AG04450 (cell line): ENCODE measurements around the gene MSANTD2. TPM values are rescaled to one million over a fixed set of nuclear protein-coding genes. Genes with fewer than 3 reads are reported as not detected.

Experiments
- CTCF ChIA-PET: fragments of 300-600, 350-600 bp; formaldehyde crosslinking; extraction: SDS; loops from one replicate; lab custom pipeline; 2022; ENCODE audit warnings: antibody characterized with exemption, inconsistent platforms; lab: Charles Lee
- POLR2A ChIA-PET: fragments of 350-600 bp; formaldehyde crosslinking; extraction: SDS; loops from one replicate; lab custom pipeline; 2021; ENCODE audit warnings: antibody characterized with exemption, inconsistent platforms; lab: Yijun Ruan, JAX
- DNase-seq: peaks from one replicate; pipeline ENCODE4 v3.0.0-alpha.2; 2011; ENCODE audit warnings: low read depth, low spot score
- H3K27ac ChIP-seq: one replicate; pipeline ENCODE4 v1.5.1; 2012; ENCODE audit warnings: low read depth, low read length, control low read depth
- H3K27me3 ChIP-seq: one replicate; pipeline ENCODE4 v1.6.0; 2012; ENCODE audit warnings: low read length; ENCODE audit not compliant: control insufficient read depth, insufficient read depth
- H3K4me3 ChIP-seq: 2 replicates; pipeline ENCODE4 v1.5.1; 2011; ENCODE audit warnings: mild to moderate bottlenecking, low read depth, low read length, control low read depth
- H3K9me3 ChIP-seq: 2 replicates; pipeline ENCODE4 v1.5.1; 2012; ENCODE audit warnings: low read length; ENCODE audit not compliant: control insufficient read depth, insufficient read depth
- polyA plus RNA-seq: library from polyadenylated mRNA; depleted of rRNA; stranded (reverse); fragments of >200 nt; gene quantifications from 2 replicates; pipeline ENCODE4 v1.2.3, GENCODE V29; 2011
- TF ChIP-seq, protein P1 (sequence below): IDR thresholded peaks from 2 replicates; pipeline ENCODE4 v1.5.1; 2011; ENCODE audit warnings: low read depth, low read length, control low read depth, inconsistent platforms

MSANTD2 gene
- polyA plus RNA-seq, 1 experiment = 9.8 TPM

DNA sequence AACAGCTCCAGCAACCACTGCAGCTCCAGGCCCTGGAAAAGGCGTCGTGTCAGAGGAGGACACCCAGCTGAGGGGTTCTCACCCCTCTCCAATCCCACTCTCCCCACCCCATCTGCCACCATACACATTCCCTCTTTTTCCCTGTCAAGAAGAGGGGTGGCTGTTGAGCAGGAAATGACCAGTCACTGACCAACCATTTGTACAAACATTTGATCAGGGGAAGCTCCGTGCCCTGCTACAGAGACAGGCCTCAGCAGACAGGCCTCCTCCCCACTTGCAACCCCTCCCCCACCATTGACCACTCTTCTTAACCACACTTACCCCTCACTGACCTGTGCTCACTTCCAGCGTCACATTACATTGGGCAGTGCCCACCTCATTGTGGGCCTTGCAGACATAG, 45.9 kb downstream of the MSANTD2 start:
- POLR2A ChIA-PET = no interaction called here
- TF ChIP-seq, protein P1, sequence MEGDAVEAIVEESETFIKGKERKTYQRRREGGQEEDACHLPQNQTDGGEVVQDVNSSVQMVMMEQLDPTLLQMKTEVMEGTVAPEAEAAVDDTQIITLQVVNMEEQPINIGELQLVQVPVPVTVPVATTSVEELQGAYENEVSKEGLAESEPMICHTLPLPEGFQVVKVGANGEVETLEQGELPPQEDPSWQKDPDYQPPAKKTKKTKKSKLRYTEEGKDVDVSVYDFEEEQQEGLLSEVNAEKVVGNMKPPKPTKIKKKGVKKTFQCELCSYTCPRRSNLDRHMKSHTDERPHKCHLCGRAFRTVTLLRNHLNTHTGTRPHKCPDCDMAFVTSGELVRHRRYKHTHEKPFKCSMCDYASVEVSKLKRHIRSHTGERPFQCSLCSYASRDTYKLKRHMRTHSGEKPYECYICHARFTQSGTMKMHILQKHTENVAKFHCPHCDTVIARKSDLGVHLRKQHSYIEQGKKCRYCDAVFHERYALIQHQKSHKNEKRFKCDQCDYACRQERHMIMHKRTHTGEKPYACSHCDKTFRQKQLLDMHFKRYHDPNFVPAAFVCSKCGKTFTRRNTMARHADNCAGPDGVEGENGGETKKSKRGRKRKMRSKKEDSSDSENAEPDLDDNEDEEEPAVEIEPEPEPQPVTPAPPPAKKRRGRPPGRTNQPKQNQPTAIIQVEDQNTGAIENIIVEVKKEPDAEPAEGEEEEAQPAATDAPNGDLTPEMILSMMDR = no peak
- Histone ChIP-seq H3K27ac (no peak overlapping the region), H3K4me3 (no peak overlapping the region), H3K27me3 (peaks cover 11% of the 10 kb centered on the region), H3K9me3 (peaks cover under 1% of the 10 kb centered on the region; the same call in 1 of the 2 replicates)
- CTCF ChIA-PET = interaction anchor here (2.4 to 2.5 kb wide), 3 partner anchors 8 to 110 kb away, joined by 8 to 19 read pairs (median 9); partner anchors contain the start of gene ESAM
- DNase-seq = no peak

DNA sequence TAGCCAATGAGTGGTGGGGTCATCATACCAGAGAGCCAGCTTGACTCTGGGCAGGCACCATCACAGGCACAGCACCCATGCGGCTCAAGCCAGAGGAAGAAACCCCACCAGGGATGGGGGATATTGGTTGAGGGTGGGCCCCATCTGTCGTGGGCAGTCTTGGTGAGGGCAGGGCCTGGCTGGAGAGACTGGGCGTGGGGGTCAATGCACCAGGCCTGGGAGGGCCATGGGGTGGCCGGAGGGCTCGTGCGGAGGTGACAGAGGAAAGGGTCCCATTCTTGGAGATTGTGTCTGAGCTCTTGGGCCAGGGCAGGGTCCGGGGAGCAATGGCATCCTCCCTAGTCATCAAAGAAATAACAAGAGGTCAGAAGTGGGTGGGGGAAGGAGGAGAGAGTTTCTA, 46.6 kb downstream of the MSANTD2 start:
- Histone ChIP-seq H3K27me3 (peaks cover 11% of the 10 kb centered on the region), H3K9me3 (no peaks in the 10 kb centered on the region), H3K4me3 (no peak overlapping the region), H3K27ac (no peak overlapping the region)
- CTCF ChIA-PET = interaction anchor here (0.5 to 2.4 kb wide), 4 partner anchors 10 to 123 kb away, joined by 3 to 19 read pairs (median 6); partner anchors contain the start of gene ESAM
- TF ChIP-seq, protein P1 = no peak
- no peak for DNase-seq
- POLR2A ChIA-PET = no interaction called here

DNA sequence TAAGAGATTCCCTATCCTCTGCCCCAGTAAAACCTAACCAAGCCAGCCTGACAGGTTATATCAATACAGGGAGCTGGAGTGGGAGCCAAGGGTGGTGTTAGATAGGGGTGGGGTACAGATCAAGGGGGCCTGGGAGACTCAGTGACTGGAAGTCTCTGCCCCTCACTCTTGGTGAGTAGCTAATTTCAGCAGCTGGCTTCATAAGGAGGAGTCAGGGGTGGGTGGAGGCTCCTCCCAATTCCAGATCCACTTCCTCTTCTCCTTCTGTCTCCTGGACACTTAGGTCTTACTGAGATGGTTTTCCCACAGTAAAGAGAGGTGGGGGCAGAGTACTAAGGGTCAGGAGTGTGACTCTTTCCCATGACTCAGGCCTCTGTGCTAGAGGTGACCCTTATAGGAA, 47.0 kb downstream of the MSANTD2 start:
- no peak overlapping the region for H3K4me3 ChIP-seq
- no peak overlapping the region for H3K27ac ChIP-seq
- POLR2A ChIA-PET = no interaction called here
- CTCF ChIA-PET = interaction anchor here (0.5 to 2.8 kb wide), 6 partner anchors 10 to 123 kb away, joined by 3 to 19 read pairs (median 8); partner anchors contain the start of gene ESAM
- DNase-seq = no peak
- H3K27me3 ChIP-seq = peaks cover 11% of the 10 kb centered on the region
- no peaks in the 10 kb centered on the region for H3K9me3 ChIP-seq
- TF ChIP-seq, protein P1 = no peak

DNA sequence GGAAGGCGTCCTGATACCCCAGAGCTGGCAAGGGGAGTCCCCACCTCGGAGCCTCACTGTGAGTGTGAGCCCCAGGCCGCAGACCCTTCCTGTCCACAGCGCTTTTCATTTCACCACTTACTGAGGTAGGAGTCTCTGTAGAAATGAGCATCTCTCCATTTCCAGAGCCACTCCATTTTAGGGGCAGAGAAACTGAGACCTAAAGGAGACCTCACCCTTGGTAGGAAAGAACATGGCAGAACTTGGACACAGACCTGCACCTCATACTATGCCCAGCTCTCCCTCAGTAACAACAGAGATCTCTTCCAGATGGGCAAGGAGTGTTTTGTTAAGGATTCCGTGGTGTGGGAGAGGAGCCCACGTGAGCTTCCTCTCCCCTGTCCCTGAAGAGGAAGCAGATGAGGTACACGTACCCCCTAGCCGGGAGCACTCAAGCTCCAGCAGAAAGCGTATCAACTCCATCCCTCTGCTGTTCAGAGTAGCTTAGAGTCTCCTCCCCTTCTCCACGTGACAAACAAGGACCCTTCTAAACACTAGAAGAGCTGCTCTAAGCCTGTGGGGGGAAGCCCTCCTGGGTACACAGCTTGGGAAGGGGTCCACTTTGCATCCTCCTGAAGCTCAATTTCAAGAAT, 47.6 kb downstream of the MSANTD2 start:
- no peak overlapping the region for H3K4me3 ChIP-seq
- CTCF ChIA-PET = interaction anchor here (1.2 to 2.8 kb wide), 6 partner anchors 11 to 124 kb away, joined by 3 to 19 read pairs (median 8); partner anchors contain the start of gene ESAM
- no peak overlapping the region for H3K27ac ChIP-seq
- H3K27me3 ChIP-seq = peaks cover 11% of the 10 kb centered on the region
- no peaks in the 10 kb centered on the region for H3K9me3 ChIP-seq
- POLR2A ChIA-PET = no interaction called here
- TF ChIP-seq, protein P1 = no peak
- DNase-seq = no peak

DNA sequence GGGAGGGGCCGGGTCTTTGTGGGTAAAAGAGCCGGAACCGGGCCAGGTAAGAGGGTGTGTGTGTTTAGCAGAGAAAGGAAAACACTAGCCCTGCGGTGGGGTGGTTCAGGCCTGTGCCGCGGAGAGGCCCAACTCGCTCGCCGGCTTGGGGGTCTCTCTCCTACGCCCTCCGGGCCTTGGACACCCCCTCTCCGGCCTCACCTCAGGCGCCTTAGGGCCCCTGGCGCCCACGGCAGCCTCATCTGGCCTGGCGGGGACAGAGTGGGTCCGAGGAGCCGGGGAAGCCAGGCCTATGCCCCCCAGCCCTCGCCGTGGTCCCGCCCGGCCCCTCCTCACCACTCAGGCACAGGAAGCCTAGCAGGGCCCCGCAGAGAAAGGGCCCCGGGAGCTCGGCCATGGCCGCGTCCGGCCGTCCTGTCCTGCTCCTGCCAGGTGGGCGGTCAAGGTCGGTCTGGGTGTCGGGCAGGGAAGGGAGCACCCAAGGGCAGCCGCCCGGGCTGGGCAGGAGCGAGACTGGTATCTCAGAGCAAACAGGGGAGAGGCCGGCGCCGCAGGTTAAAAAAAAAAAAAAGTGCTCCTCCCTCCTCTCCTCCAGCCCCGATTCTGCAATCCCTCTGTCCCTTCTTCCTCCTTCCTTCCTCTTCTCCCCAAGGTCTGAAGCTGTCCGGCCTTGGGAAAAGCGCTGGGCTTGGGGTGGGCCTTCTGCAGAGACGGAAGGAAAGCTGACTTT, 48.3 kb downstream of the MSANTD2 start, which contains the start of gene VSIG2:
VSIG2 (minus strand) TSS at position 515 of the 730 bp plus-strand sequence; CDS start at position 397, 118 bp downstream.
- TF ChIP-seq, protein P1 = no peak
- POLR2A ChIA-PET = no interaction called here
- Histone ChIP-seq H3K9me3 (no peaks in the 10 kb centered on the region), H3K27me3 (peaks cover 8% of the 10 kb centered on the region), H3K4me3 (no peak within 1 kb of the TSS), H3K27ac (no peak within 1 kb of the TSS)
- CTCF ChIA-PET = interaction anchor here (0.8 to 2.8 kb wide), 7 partner anchors 11 to 108 kb away, joined by 4 to 19 read pairs (median 8); partner anchors contain the start of genes ESAM and NRGN
- no peak for DNase-seq
